Thymus (tissue), 11 donors: ENCODE data around the gene THEMIS2. TPM values are rescaled to one million over a fixed set of nuclear protein-coding genes. Genes with fewer than 3 reads are reported as not detected.
A peak's percentile ranks its signal among the peaks of the same experiment; 100 is the strongest.

Source experiments
- DNase-seq, 9 donors: peaks; one replicate each; pipeline ENCODE4 v3.0.0-alpha.2; 2013; ENCODE audit warnings: low spot score in 9 of 9, low read depth in 6 of 9, missing footprints in 1 of 9
- H3K27ac ChIP-seq, 2 donors: one replicate each; pipeline ENCODE4 v1.5.1; 2013; ENCODE audit warnings: control low read depth in 1 of 2, low read depth in 1 of 2, low read length in 1 of 2, mild to moderate bottlenecking in 1 of 2, moderate library complexity in 1 of 2
- H3K27me3 ChIP-seq, 2 donors: one replicate each; pipeline ENCODE4 v1.5.1; 2013; ENCODE audit warnings: low read length in 1 of 2; ENCODE audit not compliant: control insufficient read depth in 2 of 2, insufficient read depth in 1 of 2
- H3K36me3 ChIP-seq, 2 donors: one replicate each; pipeline ENCODE4 v1.5.1; 2013; ENCODE audit warnings: low read length in 1 of 2, mild to moderate bottlenecking in 1 of 2, moderate library complexity in 1 of 2; ENCODE audit not compliant: control insufficient read depth in 2 of 2, insufficient read depth in 2 of 2
- H3K4me1 ChIP-seq, 2 donors: one replicate each; pipeline ENCODE4 v1.5.1; 2013; ENCODE audit warnings: low read length in 2 of 2; ENCODE audit not compliant: control insufficient read depth in 2 of 2, insufficient read depth in 2 of 2
- H3K4me3 ChIP-seq, 2 donors: one replicate each; pipeline ENCODE4 v1.5.1; 2013; ENCODE audit warnings: low read length in 2 of 2, control low read depth in 1 of 2, mild to moderate bottlenecking in 1 of 2
- H3K9me3 ChIP-seq, 2 donors: one replicate each; pipeline ENCODE4 v1.5.1; 2013; ENCODE audit warnings: low read length in 1 of 2, mild to moderate bottlenecking in 1 of 2; ENCODE audit not compliant: control insufficient read depth in 2 of 2, insufficient read depth in 1 of 2
- WGBS: extraction: QIAGEN DNeasy Blood & Tissue Kit; methylation state at CpG from one replicate; pipeline ENCODE4 v1.1.7; 2013; 5-methylcytosine and 5-hydroxymethylcytosine counted together
- polyA plus RNA-seq: library from polyadenylated mRNA; stranded (reverse); fragments of 200-250 nt; gene quantifications from one replicate; pipeline ENCODE4 v1.2.3, GENCODE V29; 2013
- total RNA-seq: library from RNA; stranded (reverse); fragments of 120-200 nt; gene quantifications from one replicate; pipeline ENCODE4 v1.2.4, GENCODE V29; 2013
- donor health status: healthy.

Gene THEMIS2
- total and polyA plus RNA-seq, 2 donors: 17.2 to 64.4 TPM

- H3K4me1 ChIP-seq: peaks cover 10 to 39% of the 10 kb centered on the region in 2 donors
- no peak for DNase-seq
- H3K27me3 ChIP-seq: no peaks in the 10 kb centered on the region
- H3K27ac ChIP-seq: peak overlapping the region; percentile 27 to 68
- peaks cover 0 to 1% of the 10 kb centered on the region in 2 donors for H3K9me3 ChIP-seq
- no peak overlapping the region for H3K4me3 ChIP-seq
- H3K36me3 ChIP-seq: peaks cover 54 to 69% of the 10 kb centered on the region in 2 donors
- 88% methylated on average over 3 of the region's 3 CpGs for WGBS
These were observed 14.4 kb downstream of the THEMIS2 start for GRCh38 chr1:27886744-27887143.

GRCh38 chr1:27887215-27888021, 15.1 kb downstream of the THEMIS2 start:
- H3K4me1 ChIP-seq: peaks cover 10 to 39% of the 10 kb centered on the region in 2 donors
- H3K27me3 ChIP-seq: no peaks in the 10 kb centered on the region
- H3K9me3 ChIP-seq: peaks cover 0 to 1% of the 10 kb centered on the region in 2 donors
- H3K27ac ChIP-seq: peak overlapping the region; percentile 55 to 68
- 30% methylated on average over 8 of the region's 8 CpGs for WGBS
- H3K4me3 ChIP-seq: no peak overlapping the region
- DNase-seq: peak in 2 of 9 donors; percentile 51 to 72
- peaks cover 54 to 69% of the 10 kb centered on the region in 2 donors for H3K36me3 ChIP-seq

GRCh38 chr1:27889506-27889905, 17.2 kb downstream of the THEMIS2 start:
- Histone ChIP-seq H3K4me3 (no peak overlapping the region), H3K27me3 (no peaks in the 10 kb centered on the region), H3K9me3 (peaks cover 0 to 1% of the 10 kb centered on the region in 2 donors), H3K27ac (peak overlapping the region in 1 of 2 donors; percentile 31), H3K36me3 (peaks cover 58 to 72% of the 10 kb centered on the region in 2 donors), H3K4me1 (peaks cover 10 to 29% of the 10 kb centered on the region in 2 donors)
- DNase-seq: no peak
- 96% methylated on average over 3 of the region's 3 CpGs for WGBS

GRCh38 chr1:27891196-27891889, 19.0 kb downstream of the THEMIS2 start:
- Histone ChIP-seq H3K27me3 (no peaks in the 10 kb centered on the region), H3K9me3 (no peaks in the 10 kb centered on the region), H3K4me3 (no peak overlapping the region), H3K4me1 (peaks cover 10 to 15% of the 10 kb centered on the region in 2 donors), H3K27ac (peak overlapping the region in 1 of 2 donors; percentile 57), H3K36me3 (peaks cover 56 to 76% of the 10 kb centered on the region in 2 donors)
- WGBS: 70% methylated on average over 7 of the region's 7 CpGs
- DNase-seq: no peak

- Histone ChIP-seq H3K9me3 (no peaks in the 10 kb centered on the region), H3K27me3 (no peaks in the 10 kb centered on the region), H3K4me1 (no peaks in the 10 kb centered on the region), H3K27ac (no peak overlapping the region), H3K36me3 (peaks cover 52 to 74% of the 10 kb centered on the region in 2 donors), H3K4me3 (no peak overlapping the region)
- DNase-seq: no peak
- 93% methylated on average over 3 of the region's 3 CpGs for WGBS
These were observed 22.2 kb downstream of the THEMIS2 start for GRCh38 chr1:27894521-27894920.

GRCh38 chr1:27906759-27907158, 34.4 kb downstream of the THEMIS2 start:
- Histone ChIP-seq H3K27me3 (no peaks in the 10 kb centered on the region), H3K36me3 (peaks cover 48 to 85% of the 10 kb centered on the region in 2 donors), H3K27ac (no peak overlapping the region), H3K9me3 (no peaks in the 10 kb centered on the region), H3K4me1 (peaks cover 0 to 3% of the 10 kb centered on the region in 2 donors), H3K4me3 (no peak overlapping the region)
- 97% methylated on average over 2 of the region's 2 CpGs for WGBS
- DNase-seq: no peak

GRCh38 chr1:27912429-27912828, 40.1 kb downstream of the THEMIS2 start:
- H3K9me3 ChIP-seq: peaks cover 2 to 15% of the 10 kb centered on the region in 2 donors
- peaks cover 0 to 14% of the 10 kb centered on the region in 2 donors for H3K4me1 ChIP-seq
- DNase-seq: no peak
- no peak overlapping the region for H3K4me3 ChIP-seq
- peaks cover 18 to 42% of the 10 kb centered on the region in 2 donors for H3K36me3 ChIP-seq
- peaks cover 0 to 6% of the 10 kb centered on the region in 2 donors for H3K27me3 ChIP-seq
- 100% methylated on average over 1 of the region's 1 CpG for WGBS
- no peak overlapping the region for H3K27ac ChIP-seq

GRCh38 chr1:27915082-27915575, 42.8 kb downstream of the THEMIS2 start:
- Histone ChIP-seq H3K36me3 (peaks cover 2 to 20% of the 10 kb centered on the region in 2 donors), H3K27me3 (peaks cover 0 to 9% of the 10 kb centered on the region in 2 donors), H3K4me3 (peak overlapping the region in 1 of 2 donors; percentile 78), H3K4me1 (peaks cover 0 to 14% of the 10 kb centered on the region in 2 donors), H3K27ac (peak overlapping the region; percentile 62 to 74), H3K9me3 (peaks cover 2 to 15% of the 10 kb centered on the region in 2 donors)
- DNase-seq: no peak
- 63% methylated on average over 7 of the region's 7 CpGs for WGBS

- no peak for DNase-seq
- no peak overlapping the region for H3K27ac ChIP-seq
- no peaks in the 10 kb centered on the region for H3K36me3 ChIP-seq
- no peaks in the 10 kb centered on the region for H3K4me1 ChIP-seq
- peaks cover 0 to 3% of the 10 kb centered on the region in 2 donors for H3K27me3 ChIP-seq
- 93% methylated on average over 3 of the region's 3 CpGs for WGBS
- no peak overlapping the region for H3K4me3 ChIP-seq
- no peaks in the 10 kb centered on the region for H3K9me3 ChIP-seq
These were observed 49.9 kb downstream of the THEMIS2 start for GRCh38 chr1:27922272-27922671.
